ENCODE measurements around the gene KANSL1.

The KANSL1 gene

DNA sequence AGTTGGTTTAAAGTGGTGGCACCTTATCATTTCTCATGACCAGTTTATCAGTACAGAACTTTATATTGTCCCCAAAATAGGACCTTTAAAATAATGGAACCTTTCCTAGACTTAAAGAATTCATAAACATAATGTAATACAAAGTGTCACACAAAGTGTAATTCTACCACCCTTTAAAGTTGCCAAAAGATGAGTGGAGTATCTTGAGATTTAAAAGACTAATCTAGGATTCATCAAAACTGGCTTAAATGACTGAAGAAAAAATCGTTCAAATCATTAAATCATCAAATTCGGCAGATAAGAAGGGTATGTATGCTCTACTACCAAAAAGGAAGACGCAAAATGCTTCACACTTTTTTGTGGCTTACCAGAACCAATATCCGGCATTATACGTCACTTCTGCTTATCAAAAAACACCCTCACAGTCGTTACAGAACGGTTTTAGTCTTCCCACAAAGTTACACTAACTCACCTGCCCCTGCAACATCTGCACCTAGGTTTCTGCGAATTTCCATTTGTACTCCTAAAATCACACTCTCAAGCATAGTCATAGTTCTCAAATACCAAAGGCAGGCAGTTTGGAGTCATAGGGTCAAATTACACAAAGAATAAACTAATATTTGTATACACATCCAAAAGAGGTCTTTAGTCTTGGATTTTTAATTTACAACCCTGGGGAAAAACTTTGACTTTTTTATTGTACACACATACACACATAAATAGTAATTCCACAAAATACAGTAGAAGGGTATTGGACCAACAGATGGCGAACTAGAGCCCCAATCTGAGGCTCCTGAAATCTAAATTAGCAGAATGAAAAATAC is 1.4 kb upstream of the KANSL1 start:
- no peak for TF ChIP-seq ZNF8 (CRISPR knock-in tag; IDR thresholded peaks at IDR 0.05)
- no peak for TF ChIP-seq CSDC2 (CRISPR knock-in tag; IDR thresholded peaks at IDR 0.05)
- no peak for TF ChIP-seq ZNF565 (CRISPR knock-in tag; conservative IDR thresholded peaks at IDR 0.05; ENCODE audit: low read depth)
- TF ChIP-seq, protein P1, sequence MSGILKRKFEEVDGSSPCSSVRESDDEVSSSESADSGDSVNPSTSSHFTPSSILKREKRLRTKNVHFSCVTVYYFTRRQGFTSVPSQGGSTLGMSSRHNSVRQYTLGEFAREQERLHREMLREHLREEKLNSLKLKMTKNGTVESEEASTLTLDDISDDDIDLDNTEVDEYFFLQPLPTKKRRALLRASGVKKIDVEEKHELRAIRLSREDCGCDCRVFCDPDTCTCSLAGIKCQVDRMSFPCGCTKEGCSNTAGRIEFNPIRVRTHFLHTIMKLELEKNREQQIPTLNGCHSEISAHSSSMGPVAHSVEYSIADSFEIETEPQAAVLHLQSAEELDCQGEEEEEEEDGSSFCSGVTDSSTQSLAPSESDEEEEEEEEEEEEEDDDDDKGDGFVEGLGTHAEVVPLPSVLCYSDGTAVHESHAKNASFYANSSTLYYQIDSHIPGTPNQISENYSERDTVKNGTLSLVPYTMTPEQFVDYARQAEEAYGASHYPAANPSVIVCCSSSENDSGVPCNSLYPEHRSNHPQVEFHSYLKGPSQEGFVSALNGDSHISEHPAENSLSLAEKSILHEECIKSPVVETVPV (CRISPR knock-in tag; IDR thresholded peaks at IDR 0.05) = no peak
- no peak for TF ChIP-seq SNAI2 (CRISPR knock-in tag; IDR thresholded peaks at IDR 0.05)
- no peak for TF ChIP-seq ARNTL (CRISPR knock-in tag; IDR thresholded peaks at IDR 0.05; ENCODE audit: borderline replicate concordance, low read depth)
- no peak for TF ChIP-seq ZC3H10 (CRISPR knock-in tag; IDR thresholded peaks at IDR 0.05)
- TF ChIP-seq, protein P2, sequence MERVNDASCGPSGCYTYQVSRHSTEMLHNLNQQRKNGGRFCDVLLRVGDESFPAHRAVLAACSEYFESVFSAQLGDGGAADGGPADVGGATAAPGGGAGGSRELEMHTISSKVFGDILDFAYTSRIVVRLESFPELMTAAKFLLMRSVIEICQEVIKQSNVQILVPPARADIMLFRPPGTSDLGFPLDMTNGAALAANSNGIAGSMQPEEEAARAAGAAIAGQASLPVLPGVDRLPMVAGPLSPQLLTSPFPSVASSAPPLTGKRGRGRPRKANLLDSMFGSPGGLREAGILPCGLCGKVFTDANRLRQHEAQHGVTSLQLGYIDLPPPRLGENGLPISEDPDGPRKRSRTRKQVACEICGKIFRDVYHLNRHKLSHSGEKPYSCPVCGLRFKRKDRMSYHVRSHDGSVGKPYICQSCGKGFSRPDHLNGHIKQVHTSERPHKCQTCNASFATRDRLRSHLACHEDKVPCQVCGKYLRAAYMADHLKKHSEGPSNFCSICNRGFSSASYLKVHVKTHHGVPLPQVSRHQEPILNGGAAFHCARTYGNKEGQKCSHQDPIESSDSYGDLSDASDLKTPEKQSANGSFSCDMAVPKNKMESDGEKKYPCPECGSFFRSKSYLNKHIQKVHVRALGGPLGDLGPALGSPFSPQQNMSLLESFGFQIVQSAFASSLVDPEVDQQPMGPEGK (CRISPR knock-in tag; IDR thresholded peaks at IDR 0.05; ENCODE audit: borderline replicate concordance) = no peak
- no peak for TF ChIP-seq ISL1 (CRISPR knock-in tag; IDR thresholded peaks at IDR 0.05)
- TF ChIP-seq ZFP3 (CRISPR knock-in tag; IDR thresholded peaks at IDR 0.05) = no peak
- ATAC-seq = peak; percentile 9; the same call in 2 of the 3 replicates

DNA sequence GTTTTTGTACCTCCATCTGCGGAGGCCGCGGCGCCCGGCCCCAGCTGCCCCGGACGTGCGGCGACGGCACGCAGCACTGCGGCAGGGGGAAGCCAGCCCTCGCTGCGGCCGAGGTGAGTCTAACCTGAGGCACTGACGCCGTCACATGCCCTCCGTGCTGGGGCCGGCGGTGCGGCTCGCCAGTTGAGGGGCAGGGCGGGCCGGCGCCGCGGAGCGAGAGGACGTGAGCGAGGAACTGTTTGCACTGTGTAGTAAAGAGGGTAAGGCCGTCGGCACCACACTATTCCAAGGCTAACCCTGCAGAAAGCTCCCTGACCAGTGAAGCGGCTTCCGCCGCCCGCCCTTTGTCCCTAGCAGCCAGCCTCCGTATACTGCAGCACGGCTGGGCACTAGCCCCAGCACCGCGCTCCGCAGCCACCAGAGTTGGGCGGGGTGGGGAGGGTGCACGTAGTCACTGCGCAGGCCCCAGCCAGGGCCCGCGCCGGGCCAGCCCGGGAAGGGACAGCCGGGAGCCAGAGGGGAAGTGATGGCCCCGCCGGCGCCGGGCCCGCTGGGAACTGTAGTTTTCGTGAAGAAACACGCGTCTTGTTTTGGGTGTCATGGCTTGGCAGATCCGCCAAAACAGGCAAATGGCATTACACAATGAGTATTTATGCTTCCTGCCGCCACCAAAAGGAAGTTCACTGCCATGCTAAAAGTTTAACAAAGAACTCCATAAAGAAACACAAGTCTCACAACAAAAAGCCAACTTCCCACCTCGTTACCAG is 580 bp upstream of the KANSL1 start:
- ATAC-seq = peak; percentile 97
- TF ChIP-seq, protein P2 (CRISPR knock-in tag; IDR thresholded peaks at IDR 0.05; ENCODE audit: borderline replicate concordance) = 0 out of 2 replicates have a peak, but pooled peaks have one; percentile 20
- TF ChIP-seq ZNF565 (CRISPR knock-in tag; conservative IDR thresholded peaks at IDR 0.05; ENCODE audit: low read depth) = no peak
- TF ChIP-seq TCF4 (CRISPR knock-in tag; IDR thresholded peaks at IDR 0.05; ENCODE audit: borderline replicate concordance) = no peak
- TF ChIP-seq ZNF8 (CRISPR knock-in tag; IDR thresholded peaks at IDR 0.05) = no peak
- TF ChIP-seq OSR1 (CRISPR knock-in tag; IDR thresholded peaks at IDR 0.05) = no peak
- no peak for TF ChIP-seq RARB (CRISPR knock-in tag; IDR thresholded peaks at IDR 0.05)
- TF ChIP-seq ZFP30 (CRISPR knock-in tag; IDR thresholded peaks at IDR 0.05) = no peak
- no peak for TF ChIP-seq ESRRG (CRISPR knock-in tag; IDR thresholded peaks at IDR 0.05)
- TF ChIP-seq CSDC2 (CRISPR knock-in tag; IDR thresholded peaks at IDR 0.05) = no peak
- TF ChIP-seq, protein P3, sequence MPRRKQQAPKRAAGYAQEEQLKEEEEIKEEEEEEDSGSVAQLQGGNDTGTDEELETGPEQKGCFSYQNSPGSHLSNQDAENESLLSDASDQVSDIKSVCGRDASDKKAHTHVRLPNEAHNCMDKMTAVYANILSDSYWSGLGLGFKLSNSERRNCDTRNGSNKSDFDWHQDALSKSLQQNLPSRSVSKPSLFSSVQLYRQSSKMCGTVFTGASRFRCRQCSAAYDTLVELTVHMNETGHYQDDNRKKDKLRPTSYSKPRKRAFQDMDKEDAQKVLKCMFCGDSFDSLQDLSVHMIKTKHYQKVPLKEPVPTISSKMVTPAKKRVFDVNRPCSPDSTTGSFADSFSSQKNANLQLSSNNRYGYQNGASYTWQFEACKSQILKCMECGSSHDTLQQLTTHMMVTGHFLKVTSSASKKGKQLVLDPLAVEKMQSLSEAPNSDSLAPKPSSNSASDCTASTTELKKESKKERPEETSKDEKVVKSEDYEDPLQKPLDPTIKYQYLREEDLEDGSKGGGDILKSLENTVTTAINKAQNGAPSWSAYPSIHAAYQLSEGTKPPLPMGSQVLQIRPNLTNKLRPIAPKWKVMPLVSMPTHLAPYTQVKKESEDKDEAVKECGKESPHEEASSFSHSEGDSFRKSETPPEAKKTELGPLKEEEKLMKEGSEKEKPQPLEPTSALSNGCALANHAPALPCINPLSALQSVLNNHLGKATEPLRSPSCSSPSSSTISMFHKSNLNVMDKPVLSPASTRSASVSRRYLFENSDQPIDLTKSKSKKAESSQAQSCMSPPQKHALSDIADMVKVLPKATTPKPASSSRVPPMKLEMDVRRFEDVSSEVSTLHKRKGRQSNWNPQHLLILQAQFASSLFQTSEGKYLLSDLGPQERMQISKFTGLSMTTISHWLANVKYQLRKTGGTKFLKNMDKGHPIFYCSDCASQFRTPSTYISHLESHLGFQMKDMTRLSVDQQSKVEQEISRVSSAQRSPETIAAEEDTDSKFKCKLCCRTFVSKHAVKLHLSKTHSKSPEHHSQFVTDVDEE (CRISPR knock-in tag; IDR thresholded peaks at IDR 0.05) = 0 out of 2 replicates have a peak, but pooled peaks have one; percentile 32
- TF ChIP-seq, protein P4, sequence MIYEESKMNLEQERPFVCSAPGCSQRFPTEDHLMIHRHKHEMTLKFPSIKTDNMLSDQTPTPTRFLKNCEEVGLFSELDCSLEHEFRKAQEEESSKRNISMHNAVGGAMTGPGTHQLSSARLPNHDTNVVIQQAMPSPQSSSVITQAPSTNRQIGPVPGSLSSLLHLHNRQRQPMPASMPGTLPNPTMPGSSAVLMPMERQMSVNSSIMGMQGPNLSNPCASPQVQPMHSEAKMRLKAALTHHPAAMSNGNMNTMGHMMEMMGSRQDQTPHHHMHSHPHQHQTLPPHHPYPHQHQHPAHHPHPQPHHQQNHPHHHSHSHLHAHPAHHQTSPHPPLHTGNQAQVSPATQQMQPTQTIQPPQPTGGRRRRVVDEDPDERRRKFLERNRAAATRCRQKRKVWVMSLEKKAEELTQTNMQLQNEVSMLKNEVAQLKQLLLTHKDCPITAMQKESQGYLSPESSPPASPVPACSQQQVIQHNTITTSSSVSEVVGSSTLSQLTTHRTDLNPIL (CRISPR knock-in tag; IDR thresholded peaks at IDR 0.05; ENCODE audit: low read depth) = no peak
